Kidney tubule cell (primary cell): ENCODE data around the gene TMEM117.

ENCODE experiments used
- DNase-seq: peaks from one replicate; pipeline ENCODE4 v3.0.0-alpha.2; 2018; ENCODE audit warnings: low spot score

The TMEM117 gene

GRCh38 chr12:43964033-43964432 is 128.2 kb downstream of the TMEM117 start:
- no peak for DNase-seq

GRCh38 chr12:43964961-43965360 is 129.1 kb downstream of the TMEM117 start:
- DNase-seq = peak; percentile 20

DNA sequence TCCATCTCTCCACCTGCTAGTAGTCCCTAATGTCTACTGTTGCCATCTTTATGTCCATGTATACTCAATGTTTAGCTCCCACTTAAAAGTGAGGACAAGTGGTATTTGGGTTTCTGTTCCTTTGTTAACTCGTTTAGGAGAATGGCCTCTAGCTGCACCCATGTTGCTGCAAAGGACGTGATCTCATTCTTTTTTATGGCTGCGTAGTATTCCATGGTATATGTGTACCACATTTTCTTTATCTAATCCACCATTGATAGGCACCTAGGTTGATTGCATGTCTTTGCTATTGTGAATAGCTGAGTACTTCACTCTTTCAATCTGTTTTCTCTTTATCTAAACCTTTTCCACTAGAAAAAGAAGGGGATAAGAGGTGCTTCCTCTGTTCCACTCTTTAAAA is 130.0 kb downstream of the TMEM117 start:
- no peak for DNase-seq

GRCh38 chr12:43968736-43969135 is 132.9 kb downstream of the TMEM117 start:
- no peak for DNase-seq

GRCh38 chr12:43969882-43970281 is 134.0 kb downstream of the TMEM117 start:
- peak; percentile 54 for DNase-seq

GRCh38 chr12:43973385-43973784 is 137.5 kb downstream of the TMEM117 start:
- no peak for DNase-seq

GRCh38 chr12:43973993-43974392 is 138.1 kb downstream of the TMEM117 start:
- no peak for DNase-seq

GRCh38 chr12:43976027-43976426 is 140.1 kb downstream of the TMEM117 start:
- no peak for DNase-seq

DNA sequence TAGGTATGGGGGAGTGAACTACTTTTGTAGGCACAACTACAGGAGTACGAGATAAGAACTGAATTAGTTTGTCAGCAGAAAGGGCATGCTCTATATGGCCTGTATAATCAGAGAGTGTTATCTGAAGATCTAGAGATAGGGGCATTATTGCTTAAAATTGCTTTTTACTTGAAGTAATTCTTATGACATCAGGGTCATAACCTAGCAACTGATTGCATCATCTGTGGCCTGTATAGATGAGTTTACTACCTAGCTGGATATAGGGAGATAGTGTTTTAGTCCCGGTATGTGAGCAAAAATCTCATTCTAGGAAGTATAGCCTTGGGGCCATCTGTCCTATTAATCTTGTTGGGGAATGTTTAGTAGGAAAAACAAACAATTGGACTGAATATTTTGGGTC is 142.7 kb downstream of the TMEM117 start:
- no peak for DNase-seq

DNA sequence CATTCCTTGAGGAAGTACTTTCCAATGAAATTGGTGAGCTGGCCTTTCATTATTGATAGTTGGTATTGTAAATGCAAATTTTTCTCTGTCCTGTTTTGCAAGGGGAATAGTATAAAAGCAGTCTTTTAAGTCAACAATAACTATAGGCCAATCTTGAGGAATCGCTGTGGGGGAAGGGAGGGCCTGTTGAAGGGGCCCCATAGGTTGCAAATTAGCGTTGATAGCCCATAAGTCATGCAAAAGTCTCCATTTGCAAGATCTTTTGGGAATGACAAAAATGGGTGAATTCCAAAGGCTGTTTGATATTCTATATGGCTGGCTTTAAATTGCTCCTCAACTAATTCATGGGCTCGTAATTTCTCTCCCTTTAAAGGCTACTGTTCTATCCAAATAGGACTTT is 143.6 kb downstream of the TMEM117 start:
- no peak for DNase-seq

DNA sequence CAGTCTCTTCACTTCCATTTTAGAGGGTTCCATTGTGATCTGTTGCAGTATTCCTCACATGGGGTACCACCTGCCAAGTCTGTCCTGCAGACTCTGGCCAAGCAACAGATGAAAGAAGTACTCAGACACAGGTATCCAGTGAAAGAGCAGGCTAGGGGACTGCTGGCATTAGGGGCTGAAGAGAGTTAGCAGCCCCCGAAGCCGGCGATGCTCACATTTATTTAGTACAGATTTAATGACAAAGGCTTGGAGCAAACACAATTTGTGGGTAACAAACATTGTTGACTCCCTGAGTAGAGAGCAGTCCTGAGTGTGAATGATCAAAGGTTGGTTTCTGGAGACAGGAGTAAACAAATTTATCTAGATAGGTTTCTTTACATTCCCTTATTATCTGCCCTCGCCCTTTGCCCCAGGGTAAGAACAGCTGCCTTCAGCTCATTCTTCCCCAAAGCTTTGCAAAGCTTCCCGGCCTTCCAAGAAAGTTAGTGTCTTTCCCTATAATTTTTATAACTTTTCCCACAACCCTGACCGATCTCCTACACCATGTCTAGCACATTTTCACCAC is 144.8 kb downstream of the TMEM117 start:
- DNase-seq = no peak

- no peak for DNase-seq
These were observed 145.8 kb downstream of the TMEM117 start for GRCh38 chr12:43981726-43982125.

GRCh38 chr12:43982544-43982943 is 146.7 kb downstream of the TMEM117 start:
- no peak for DNase-seq

GRCh38 chr12:43988838-43989560 is 153.1 kb downstream of the TMEM117 start:
- DNase-seq = peak; percentile 54

DNA sequence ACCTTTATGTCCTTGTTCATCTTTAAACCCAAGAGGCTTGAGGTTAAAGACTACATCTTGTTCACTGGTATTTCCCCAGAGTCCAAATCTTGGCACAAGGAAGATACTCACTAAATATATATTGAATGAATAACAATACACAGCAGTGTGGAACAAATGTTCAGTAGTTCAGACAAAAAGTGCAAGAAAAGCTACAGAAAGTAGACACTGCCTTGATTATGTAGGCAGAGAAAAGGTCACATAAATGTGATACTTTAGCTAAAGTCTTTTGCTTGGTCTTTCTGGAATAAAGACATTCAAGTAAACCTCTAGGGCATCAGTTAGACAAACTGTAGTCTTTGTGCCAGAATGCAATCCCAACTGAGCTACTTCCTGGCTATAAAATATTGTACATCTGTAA is 157.0 kb downstream of the TMEM117 start:
- no peak for DNase-seq

GRCh38 chr12:44000309-44000952 is 164.6 kb downstream of the TMEM117 start:
- peak; percentile 62 for DNase-seq

GRCh38 chr12:44002607-44003006 is 166.7 kb downstream of the TMEM117 start:
- no peak for DNase-seq

DNA sequence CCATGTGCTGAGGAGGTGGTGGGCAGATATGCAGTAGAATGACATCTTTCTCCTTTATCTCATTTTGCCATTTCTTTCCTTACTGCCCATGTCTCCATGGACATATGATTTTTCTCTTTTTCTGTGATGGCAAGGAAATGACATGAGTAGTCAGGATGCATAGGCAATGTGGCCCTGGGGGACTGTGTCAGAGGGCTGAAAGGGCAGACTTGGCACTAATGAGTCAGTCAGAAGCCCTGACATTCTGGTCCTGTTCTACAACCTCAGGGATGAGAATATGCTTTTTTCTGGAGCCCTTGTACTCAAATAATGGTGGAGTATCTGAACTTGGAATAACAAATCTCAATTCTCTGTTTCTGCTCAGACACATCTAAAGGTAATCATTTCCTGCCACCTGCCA is 167.8 kb downstream of the TMEM117 start:
- DNase-seq = no peak

DNA sequence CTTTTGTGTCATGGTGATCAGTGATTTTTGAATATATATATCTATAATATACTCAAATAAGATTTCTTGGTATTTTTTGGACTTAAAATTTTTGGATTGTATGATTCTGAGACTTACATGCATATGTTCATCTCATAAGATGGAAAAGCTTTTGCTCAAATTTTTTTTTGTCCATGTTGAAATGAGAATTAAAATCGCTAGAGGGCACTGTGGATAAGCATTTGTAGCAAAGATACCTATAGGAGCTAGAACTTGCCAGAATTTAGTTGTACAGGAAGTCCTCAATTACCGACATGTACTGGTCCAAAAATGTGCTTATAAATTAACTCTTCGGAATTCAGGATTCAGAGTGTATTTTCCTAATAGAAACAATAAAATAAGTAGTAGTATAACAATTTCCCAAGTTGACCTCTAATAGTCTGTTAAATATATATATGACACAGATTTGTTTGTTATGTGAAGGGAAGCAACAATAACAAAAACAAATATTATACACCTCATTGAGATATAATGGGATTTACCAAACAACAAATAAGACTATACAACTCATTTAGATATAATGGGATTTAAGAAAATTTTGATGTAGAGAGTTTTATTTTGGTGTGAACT is 179.6 kb downstream of the TMEM117 start:
- peak; percentile 62 for DNase-seq

GRCh38 chr12:44017216-44017615 is 181.3 kb downstream of the TMEM117 start:
- DNase-seq = no peak

- no peak for DNase-seq
These were observed 183.2 kb downstream of the TMEM117 start for GRCh38 chr12:44019118-44019517.

- DNase-seq = no peak
These were observed 184.7 kb downstream of the TMEM117 start for GRCh38 chr12:44020555-44020954.

- no peak for DNase-seq
These were observed 185.6 kb downstream of the TMEM117 start for GRCh38 chr12:44021471-44021971.
